ENCODE measurements around the gene BMP2K. TPM values are rescaled to one million over a fixed set of nuclear protein-coding genes. Genes with fewer than 3 reads are reported as not detected.
"Not testable (repeated sequence)": the region's sequence is repeated elsewhere in the genome, so short reads cannot be mapped to it uniquely, and the experiment has no call there.

The BMP2K gene
- total RNA-seq, 2 experiments from 2014 or later = 16.4 to 17.8 TPM

DNA sequence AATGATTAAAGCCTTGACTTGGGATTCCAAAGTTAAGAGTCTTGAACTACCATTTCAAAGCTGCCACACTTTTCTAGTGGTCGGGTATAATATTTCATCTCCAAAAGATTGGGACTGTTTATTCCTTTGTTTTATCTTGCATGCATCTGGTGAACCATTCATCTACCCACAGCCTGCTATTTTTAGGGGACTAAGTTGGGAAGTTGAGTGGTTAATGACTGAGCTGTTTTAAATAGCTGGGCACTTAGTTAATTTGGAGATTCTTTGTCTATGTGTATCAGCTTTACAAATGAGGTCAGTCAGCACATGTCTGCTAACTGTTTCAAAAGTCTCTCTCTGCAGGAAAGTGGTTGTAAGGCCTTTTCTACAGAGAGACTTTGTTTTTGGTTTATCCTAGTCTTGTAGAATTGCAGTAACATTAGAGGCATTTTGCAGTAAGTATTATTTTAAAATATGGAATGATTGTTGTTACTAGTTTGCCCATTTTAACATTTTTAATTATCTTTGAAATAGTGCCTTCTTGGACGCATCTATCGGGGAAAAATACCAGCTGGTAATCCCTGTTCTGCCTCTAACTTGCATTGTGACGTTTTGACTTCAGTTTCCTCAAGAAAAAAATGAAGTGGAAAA, 8.2 kb downstream of the BMP2K start:
- ChIA-PET POLR2A (no interaction called here), CTCF (no interaction called here)

- ChIA-PET POLR2A (no interaction called here), CTCF (no interaction called here)
Measured at GRCh38 chr4:78787392-78788006, 11.3 kb downstream of the BMP2K start.

DNA sequence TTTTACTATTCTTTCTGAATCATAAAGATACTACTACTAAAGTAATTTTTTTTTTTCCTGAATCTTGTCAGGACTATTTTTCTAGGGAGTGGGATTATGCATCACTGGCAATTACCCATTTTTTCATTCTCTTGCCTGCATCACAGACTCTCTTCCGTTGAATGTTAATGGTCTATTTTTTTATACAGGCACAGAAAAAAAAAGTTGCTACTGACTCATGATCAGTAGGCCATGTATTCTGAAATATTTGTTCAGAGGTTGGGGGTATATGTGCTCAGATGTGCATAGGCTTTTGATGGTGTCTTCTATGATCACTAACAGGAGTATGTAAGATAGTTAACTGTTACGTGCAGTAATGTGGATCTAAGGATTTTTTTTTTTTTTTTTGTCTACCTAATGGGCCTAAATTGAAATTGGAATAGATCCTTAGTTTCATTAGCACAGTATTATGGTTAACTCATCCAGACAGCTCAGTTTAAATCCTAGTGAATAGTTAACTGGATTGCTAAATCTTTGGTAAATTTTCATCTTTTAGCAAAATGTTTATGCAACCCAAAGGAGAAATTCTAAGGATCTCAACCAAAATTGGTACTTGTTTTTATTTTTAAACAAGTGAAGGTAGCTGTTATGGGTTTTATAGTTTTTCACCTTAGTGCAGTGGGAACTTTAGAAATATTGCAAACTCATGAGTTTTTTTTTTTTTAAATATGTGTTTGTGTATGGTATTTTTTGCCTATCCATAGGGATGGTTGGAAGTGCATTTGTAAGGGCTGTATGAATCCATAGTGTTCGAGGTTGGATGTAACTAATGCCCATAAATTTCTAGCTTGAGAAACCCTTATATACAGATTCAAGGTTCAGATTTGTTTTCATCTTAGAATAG, 12.1 kb downstream of the BMP2K start:
- CTCF ChIA-PET = no interaction called here
- POLR2A ChIA-PET = no interaction called here

DNA sequence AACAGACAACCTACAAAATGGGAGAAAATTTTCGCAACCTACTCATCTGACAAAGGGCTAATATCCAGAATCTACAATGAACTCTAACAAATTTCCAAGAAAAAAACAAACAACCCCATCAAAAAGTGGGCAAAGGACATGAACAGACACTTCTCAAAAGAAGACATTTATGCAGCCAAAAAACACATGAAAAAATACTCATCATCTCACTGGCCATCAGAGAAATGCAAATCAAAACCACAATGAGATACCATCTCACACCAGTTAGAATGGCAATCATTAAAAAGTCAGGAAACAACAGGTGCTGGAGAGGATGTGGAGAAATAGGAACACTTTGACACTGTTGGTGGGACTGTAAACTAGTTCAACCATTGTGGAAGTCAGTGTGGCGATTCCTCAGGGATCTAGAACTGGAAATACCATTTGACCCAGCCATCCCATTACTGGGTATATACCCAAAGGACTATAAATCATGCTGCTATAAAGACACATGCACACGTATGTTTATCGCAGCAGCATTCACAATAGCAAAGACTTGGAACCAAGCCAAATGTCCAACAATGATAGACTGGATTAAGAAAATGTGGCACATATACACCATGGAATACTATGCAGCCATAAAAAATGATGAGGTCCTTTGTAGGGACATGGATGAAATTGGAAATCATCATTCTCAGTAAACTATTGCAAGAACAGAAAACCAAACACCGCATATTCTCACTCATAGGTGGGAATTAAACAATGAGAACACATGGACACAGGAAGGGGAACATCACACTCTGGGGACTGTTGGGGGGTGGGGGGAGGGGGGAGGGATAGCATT, 19.7 kb downstream of the BMP2K start:
- POLR2A ChIA-PET, CTCF ChIA-PET: not testable (repeated sequence)

DNA sequence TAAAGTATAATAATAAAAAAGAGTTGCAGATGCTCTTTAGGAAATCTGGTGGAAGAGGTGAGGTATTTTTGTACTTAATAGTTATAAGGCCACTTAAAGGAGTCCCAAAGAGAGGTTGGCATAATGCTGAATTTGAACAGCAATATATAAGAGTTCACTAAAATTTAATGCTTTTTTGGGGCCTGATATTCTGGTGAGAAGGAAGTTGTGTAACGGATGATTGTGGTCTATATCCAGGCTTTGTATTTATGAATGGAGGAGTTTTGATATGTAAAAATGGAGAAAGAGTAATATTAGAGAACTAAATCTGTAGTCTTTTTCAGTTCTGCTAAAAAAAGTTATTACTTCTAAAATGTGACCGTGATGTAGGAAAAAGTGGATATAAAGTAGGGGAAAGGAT, 20.4 kb downstream of the BMP2K start:
- CTCF ChIA-PET = no interaction called here
- POLR2A ChIA-PET = no interaction called here

- CTCF ChIA-PET = interaction anchor here (1.0 kb wide), 1 partner anchor 155 kb away, joined by 3 read pairs; no protein-coding TSS in a partner anchor
Measured at GRCh38 chr4:78797777-78798284, 21.7 kb downstream of the BMP2K start.

DNA sequence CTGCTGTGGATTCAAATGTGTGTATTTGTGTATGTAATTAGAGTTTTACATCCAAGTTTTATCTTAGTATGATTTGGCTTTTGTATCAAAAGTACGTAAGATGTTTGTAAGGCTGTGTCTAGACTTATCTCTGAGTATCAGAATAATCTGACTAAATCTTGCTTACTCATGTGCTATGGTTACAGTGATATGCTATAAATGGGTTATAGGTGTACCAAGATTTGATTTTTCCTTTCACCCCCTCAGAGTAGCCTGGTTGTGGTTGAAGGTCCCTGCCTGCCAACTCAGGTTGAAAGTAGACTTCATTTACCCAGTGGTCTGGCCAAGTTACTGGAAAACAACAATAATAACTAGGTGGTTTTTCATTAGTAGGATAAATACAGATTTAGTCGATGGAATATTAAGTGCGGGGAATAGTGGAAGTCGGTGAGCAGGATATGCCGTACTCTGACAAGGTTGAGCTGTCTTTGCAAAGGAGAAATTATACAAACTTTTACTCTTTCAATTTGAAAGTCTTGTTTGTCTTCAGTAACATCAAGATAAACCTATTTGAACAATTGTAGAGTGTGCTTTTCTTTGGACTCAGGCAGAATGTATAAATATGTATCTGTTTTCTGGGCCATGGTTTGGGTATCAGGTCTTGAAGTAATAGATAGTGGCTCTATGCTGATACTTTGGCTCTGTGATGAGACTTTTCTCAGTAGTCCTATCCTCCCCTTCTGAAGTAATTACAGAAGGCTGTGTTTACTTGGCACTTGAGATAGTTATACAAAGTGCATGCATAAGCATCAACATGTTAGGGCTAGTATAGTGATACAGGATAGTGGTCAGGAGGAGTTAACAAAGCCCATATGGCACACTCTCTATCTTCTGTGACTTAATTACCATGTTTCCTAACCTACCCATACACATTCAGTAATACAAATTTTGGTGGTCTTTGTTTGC, 23.7 kb downstream of the BMP2K start:
- POLR2A ChIA-PET = no interaction called here
- CTCF ChIA-PET = no interaction called here

More at GRCh38 chr4:78797777-78798284, 21.7 kb downstream of the BMP2K start:
- POLR2A ChIA-PET = no interaction called here

- CTCF ChIA-PET = no interaction called here
- POLR2A ChIA-PET = no interaction called here
Measured at GRCh38 chr4:78800965-78801364, 24.8 kb downstream of the BMP2K start.

- ChIA-PET CTCF (no interaction called here), POLR2A (interaction anchor here (0.7 kb wide), 1 partner anchor 25 kb away, joined by 3 read pairs; no protein-coding TSS in a partner anchor)
Measured at GRCh38 chr4:78803983-78804382, 27.8 kb downstream of the BMP2K start.

DNA sequence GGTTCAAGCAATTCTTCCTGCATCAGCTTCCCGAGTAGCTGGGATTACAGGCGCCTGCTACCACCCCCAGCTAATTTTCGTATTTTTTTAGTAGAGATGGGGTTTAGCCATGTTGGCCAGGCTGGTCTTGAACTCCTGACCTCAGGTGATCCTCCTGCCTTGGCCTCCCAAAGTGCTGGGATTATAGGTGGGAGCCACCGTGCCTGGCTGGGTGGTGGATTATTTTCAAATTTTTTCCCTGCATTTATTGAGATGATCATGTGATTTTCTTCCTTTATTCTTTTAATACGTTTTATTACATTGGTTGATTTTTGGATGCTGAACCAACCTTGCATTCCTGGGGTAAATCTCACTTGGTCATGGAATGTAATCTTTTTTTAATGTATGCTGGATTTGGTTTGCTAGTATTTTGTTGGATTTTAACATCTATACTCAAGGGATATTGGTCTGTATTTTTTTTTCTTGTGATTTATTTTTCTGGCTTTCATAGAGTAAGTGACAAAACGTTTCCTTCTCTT, 30.9 kb downstream of the BMP2K start:
- CTCF ChIA-PET = no interaction called here

GRCh38 chr4:78809295-78809694, 33.1 kb downstream of the BMP2K start:
- ChIA-PET CTCF (no interaction called here), POLR2A (no interaction called here)

More for the DNA sequence above, 30.9 kb downstream of the BMP2K start:
- POLR2A ChIA-PET = no interaction called here

DNA sequence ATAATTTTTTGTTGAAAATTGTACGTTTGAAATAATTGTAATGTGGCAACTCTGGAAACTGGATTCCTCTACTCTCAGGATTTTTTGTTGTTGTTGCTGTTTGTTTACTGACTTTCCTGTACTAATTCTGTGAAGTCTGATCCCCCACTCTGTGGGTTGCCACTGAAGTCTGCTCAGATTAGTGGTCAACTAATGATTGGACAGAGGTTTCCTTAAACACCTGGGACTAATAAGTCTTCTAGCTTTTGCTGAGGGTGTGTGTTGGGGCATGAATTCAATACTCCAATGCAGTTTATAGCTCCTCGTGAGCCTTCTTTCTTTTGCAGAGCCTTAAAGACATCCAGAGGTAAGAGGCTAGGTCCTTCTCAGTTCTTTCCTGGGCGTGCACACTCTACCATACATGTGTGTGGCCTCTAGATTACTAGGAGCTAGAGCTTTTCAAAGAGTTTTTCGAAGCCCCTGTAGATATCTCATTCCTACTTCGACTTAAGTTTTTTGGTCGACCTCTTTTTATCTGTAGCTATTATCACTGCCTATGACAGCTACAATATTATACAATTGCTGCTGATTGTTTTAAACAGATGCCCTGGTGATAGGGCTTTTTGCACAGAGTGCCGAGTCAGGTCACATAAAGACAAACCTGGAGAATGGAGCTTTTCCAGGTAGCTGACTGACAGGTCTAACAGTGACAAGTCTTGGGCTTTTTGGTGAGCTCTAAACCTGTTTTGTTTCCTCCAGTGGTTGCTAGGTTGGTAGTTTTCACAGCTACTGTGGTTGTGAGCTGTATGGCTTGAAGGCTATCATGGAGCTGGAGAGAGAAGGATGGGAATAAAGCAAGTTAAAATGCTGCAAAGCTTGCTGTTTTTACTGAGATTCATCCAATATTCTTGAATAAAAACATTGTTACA, 34.0 kb downstream of the BMP2K start:
- POLR2A ChIA-PET = no interaction called here
- CTCF ChIA-PET = no interaction called here

DNA sequence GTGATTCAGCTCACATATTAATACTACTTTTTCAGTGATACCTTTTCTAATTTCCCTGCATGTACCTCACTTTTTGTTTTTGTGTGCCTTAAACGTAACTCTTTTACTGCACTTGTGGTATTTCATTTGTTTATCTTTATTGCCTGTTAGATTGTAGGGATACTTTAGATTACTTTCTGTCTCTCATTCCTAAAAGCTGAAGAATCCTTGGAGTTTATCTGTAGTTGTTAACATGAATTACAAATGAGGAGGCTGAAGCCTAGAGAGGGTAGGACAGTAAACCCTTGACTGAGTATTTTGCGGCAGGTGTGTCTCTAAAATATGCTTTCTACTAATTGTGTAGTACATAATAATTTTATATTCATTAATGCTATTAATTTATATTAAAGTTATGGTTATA, 34.9 kb downstream of the BMP2K start:
- CTCF ChIA-PET = no interaction called here
- POLR2A ChIA-PET = no interaction called here

DNA sequence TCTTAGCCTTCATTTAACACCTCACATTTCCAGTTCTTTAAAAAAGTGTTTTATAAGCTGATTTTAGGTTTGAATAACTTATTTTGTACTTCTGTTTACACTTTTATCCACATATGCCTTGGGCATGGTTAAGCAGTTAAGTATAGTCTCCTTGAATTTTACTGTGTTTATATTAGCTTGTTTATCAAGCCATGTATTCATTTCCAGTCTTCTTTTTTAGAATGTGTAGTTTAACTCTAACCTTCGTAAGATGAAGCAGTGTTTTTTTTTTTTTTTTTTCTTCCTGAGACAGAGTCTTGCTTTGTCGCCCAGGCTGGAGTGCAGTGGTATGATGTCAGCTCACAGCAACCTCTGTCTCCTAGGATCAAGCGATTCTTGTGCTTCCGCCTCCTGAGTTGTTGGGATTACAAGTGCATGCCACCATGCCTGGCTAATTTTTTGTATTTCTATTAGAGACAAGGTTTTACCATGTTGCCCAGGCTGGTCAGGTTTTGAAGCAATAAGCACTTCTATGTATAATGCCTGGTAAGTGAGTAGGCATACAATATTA, 42.5 kb downstream of the BMP2K start:
- ChIA-PET POLR2A (interaction anchor here (0.6 kb wide), 1 partner anchor 1308 kb away, joined by 3 read pairs; no protein-coding TSS in a partner anchor), CTCF (no interaction called here)

- POLR2A ChIA-PET = no interaction called here
- CTCF ChIA-PET = no interaction called here
Measured at GRCh38 chr4:78824001-78824400, 47.9 kb downstream of the BMP2K start.

DNA sequence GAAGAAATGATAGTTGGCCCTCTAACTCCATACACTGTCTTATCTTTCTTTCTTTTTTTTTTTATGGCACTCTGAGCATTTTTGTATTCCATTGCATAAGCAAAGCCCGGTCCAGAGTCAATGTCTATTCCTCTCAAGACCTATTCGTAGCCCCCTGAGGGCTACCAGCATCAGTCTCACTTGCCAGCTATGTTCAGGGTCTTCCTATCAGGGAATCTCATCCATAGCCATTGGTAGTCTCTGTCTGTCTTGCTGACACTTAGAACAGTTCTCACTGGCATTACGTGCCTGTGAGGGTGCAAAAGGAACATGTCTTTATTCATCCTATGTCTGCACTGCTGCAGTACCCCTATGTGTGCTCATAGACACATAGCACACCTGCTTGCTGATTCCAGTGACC, 51.0 kb downstream of the BMP2K start:
- CTCF ChIA-PET = no interaction called here
- POLR2A ChIA-PET = no interaction called here

DNA sequence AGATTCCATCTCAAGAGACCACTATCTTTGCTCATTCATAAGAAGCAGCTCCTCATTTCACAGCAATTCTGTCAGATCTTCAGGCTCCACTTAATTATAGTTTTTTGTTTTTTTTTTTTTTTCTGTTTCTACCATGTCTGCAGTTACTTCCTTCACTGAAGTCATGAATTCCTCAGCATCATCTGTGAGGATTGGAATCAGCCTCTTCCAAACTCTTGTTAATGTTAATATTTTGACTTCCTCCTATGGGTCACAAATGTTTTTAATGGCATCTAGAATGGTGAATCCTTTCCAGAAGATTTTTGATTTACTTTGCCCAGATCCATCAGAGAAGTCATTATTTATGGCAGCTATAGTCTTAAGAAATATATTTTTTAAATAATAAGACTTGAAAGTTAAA, 53.1 kb downstream of the BMP2K start:
- POLR2A ChIA-PET = no interaction called here
- CTCF ChIA-PET = interaction anchor here (0.7 kb wide), 1 partner anchor 51 kb away, joined by 3 read pairs; no protein-coding TSS in a partner anchor
